ENCODE data around the gene EXOSC7.

GRCh38 chr3:45055411-45056143, 79.5 kb downstream of the EXOSC7 start:
- no peak for TF ChIP-seq EZH2 (IDR thresholded peaks at IDR 0.05; ENCODE audit: insufficient read depth, poor library complexity, severe bottlenecking)
- TF ChIP-seq EZH2phosphoT487 (IDR thresholded peaks at IDR 0.05; ENCODE audit: insufficient read depth, low read depth), result no peak

Data from GM23248 (cell line).